CD4-positive, alpha-beta T cell treated with Interleukin-4 for 4 hours (primary cell): ENCODE results near the gene OBSL1.
A peak's percentile ranks its signal among the peaks of the same experiment; 100 is the strongest.

Experiments
- DNase-seq: peaks from one replicate; pipeline ENCODE4 v3.0.0-alpha.2; 2020

The OBSL1 gene

GRCh38 chr2:219545295-219545942 is 25.9 kb downstream of the OBSL1 start:
- DNase-seq, result no peak

GRCh38 chr2:219544567-219544966 is 26.8 kb downstream of the OBSL1 start:
- DNase-seq, result no peak

- DNase-seq, result peak; percentile 96
These were observed 27.6 kb downstream of the OBSL1 start, which contains the start of the genes CHPF and TMEM198 for GRCh38 chr2:219543596-219544358. Gene CHPF, minus strand, starts transcription at chr2:219543809. Its CDS starts 271 bp downstream, at chr2:219543538. Gene TMEM198, plus strand, starts transcription at chr2:219544028. Its CDS starts 700 bp downstream, at chr2:219544728.

GRCh38 chr2:219542931-219543595 is 28.3 kb downstream of the OBSL1 start:
- DNase-seq, result no peak

- DNase-seq, result peak; percentile 84
These were observed 29.6 kb downstream of the OBSL1 start for GRCh38 chr2:219541611-219542180.

- no peak for DNase-seq
These were observed 30.4 kb downstream of the OBSL1 start for GRCh38 chr2:219540784-219541504.

- no peak for DNase-seq
These were observed 31.2 kb downstream of the OBSL1 start for GRCh38 chr2:219539926-219540678.

GRCh38 chr2:219538956-219539788 is 32.2 kb downstream of the OBSL1 start:
- DNase-seq, result no peak

- DNase-seq, result no peak
These were observed 32.8 kb downstream of the OBSL1 start for GRCh38 chr2:219538504-219538951.

- no peak for DNase-seq
These were observed 33.5 kb downstream of the OBSL1 start for GRCh38 chr2:219537657-219538488.

GRCh38 chr2:219536967-219537366 is 34.4 kb downstream of the OBSL1 start:
- no peak for DNase-seq

GRCh38 chr2:219536425-219536824 is 34.9 kb downstream of the OBSL1 start:
- no peak for DNase-seq

GRCh38 chr2:219533930-219534661 is 37.2 kb downstream of the OBSL1 start:
- no peak for DNase-seq

GRCh38 chr2:219532378-219532649 is 39.0 kb downstream of the OBSL1 start:
- DNase-seq, result no peak

- DNase-seq, result no peak
These were observed 39.5 kb downstream of the OBSL1 start for GRCh38 chr2:219531639-219532377.

GRCh38 chr2:219530048-219530963 is 41.0 kb downstream of the OBSL1 start:
- DNase-seq, result peak; percentile 79

GRCh38 chr2:219527472-219527871 is 43.9 kb downstream of the OBSL1 start:
- DNase-seq, result no peak

- no peak for DNase-seq
These were observed 44.3 kb downstream of the OBSL1 start for GRCh38 chr2:219527076-219527394.
